GM23338 (cell line): ENCODE measurements around the gene TIMM44.

Experiments used
- CREB1 ChIP-seq: fragments of 250-450 bp; sonication (Bioruptor Pico); IDR thresholded peaks from 2 replicates; pipeline ENCODE4 v1.5.0; 2020; ENCODE audit warnings: low read depth, mild to moderate bottlenecking, moderate library complexity
- EZH2 ChIP-seq: fragments of 200-600 bp; sonication (generic); IDR thresholded peaks from one replicate; pipeline ENCODE4 v1.8.0; 2017; ENCODE audit warnings: antibody characterized with exemption, mild to moderate bottlenecking, low read depth; ENCODE audit not compliant: unreplicated experiment
- EZH2phosphoT487 ChIP-seq: fragments of 200-600 bp; sonication (generic); IDR thresholded peaks from one replicate; pipeline ENCODE4 v1.8.1; 2018; ENCODE audit warnings: antibody characterized with exemption; ENCODE audit not compliant: unreplicated experiment
- JUNB ChIP-seq: IDR thresholded peaks from one replicate; pipeline ENCODE4 v1.6.1; 2016; ENCODE audit warnings: antibody characterized with exemption; ENCODE audit not compliant: unreplicated experiment
- NANOG ChIP-seq: IDR thresholded peaks from 2 replicates; pipeline ENCODE4 v1.6.1; 2016; ENCODE audit warnings: antibody characterized with exemption, borderline replicate concordance
- POLR2AphosphoS5 ChIP-seq: IDR thresholded peaks from 2 replicates; pipeline ENCODE4 v1.6.1; 2016; ENCODE audit warnings: antibody characterized with exemption, low read depth
- STAT1 ChIP-seq: IDR thresholded peaks from one replicate; pipeline ENCODE4 v1.6.1; 2016; ENCODE audit warnings: antibody characterized with exemption; ENCODE audit not compliant: unreplicated experiment
- ZNF114 ChIP-seq: fragments of 250-450 bp; sonication (Bioruptor Pico); IDR thresholded peaks from 2 replicates; pipeline ENCODE4 v1.5.0; 2020; ENCODE audit warnings: mild to moderate bottlenecking, moderate library complexity
- ZNF331 ChIP-seq: fragments of 250-450 bp; sonication (Bioruptor Pico); IDR thresholded peaks from 2 replicates; pipeline ENCODE4 v1.5.0; 2020; ENCODE audit warnings: low read depth, mild to moderate bottlenecking, moderate library complexity
- TF ChIP-seq, protein P1 (sequence below), 2 experiments: fragments of 200-600 bp in 1 of 2; sonication (generic) in 1 of 2; conservative IDR thresholded peaks; 2 replicates each; pipeline versions ENCODE4 v1.5.1 to v1.6.1; 2016 to 2017; ENCODE audit warnings: antibody characterized with exemption in 2 of 2, low read depth in 2 of 2, mild to moderate bottlenecking in 2 of 2, moderate library complexity in 1 of 2
- TF ChIP-seq, protein P2 (sequence below): IDR thresholded peaks from 2 replicates; pipeline ENCODE4 v1.6.1; 2016; ENCODE audit warnings: antibody characterized with exemption
- TF ChIP-seq, protein P3 (sequence below): IDR thresholded peaks from one replicate; pipeline ENCODE4 v1.6.1; 2018; ENCODE audit warnings: antibody characterized with exemption; ENCODE audit not compliant: unreplicated experiment
- TF ChIP-seq, protein P4 (sequence below): fragments of 250-450 bp; sonication (Bioruptor Pico); IDR thresholded peaks from 2 replicates; pipeline ENCODE4 v1.5.0; 2020; ENCODE audit warnings: mild to moderate bottlenecking, moderate library complexity

DNA sequence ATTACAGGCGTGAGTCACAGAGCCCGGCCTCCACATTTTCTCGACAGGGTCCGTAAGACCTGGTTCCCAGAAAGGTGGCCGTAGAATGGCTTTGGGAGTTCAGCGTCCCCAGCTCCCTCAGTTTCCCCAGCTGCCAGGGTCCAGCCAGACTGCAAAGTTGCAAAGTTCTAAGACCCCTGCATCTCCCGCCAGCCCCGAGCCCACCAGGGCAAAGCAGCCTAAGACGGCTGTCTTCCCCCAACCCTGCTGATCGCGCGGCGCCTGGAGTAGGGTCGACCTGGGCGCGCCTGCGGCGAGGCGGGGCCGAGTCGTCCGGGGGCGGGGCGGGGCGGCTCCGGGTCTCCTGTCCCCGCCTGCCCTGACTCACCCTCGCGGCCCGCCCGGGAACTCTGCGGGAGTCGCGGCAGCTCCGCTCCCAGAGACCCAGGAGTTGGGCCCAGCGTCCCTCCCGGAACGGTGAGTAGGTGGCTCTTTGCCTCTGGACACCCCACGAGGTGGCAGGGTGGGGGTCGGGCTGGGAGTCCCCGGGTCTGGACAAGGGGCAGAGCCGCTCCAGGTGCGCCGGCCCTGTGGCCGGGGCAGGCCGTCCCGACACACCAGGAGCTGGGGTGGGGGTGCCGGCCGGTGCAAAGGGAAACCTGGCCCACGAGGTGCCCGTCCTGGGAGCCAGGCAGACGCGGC, 55.2 kb downstream of the TIMM44 start, which contains the start of gene LRRC8E:
- TF ChIP-seq EZH2 = no peak
- TF ChIP-seq, protein P1, sequence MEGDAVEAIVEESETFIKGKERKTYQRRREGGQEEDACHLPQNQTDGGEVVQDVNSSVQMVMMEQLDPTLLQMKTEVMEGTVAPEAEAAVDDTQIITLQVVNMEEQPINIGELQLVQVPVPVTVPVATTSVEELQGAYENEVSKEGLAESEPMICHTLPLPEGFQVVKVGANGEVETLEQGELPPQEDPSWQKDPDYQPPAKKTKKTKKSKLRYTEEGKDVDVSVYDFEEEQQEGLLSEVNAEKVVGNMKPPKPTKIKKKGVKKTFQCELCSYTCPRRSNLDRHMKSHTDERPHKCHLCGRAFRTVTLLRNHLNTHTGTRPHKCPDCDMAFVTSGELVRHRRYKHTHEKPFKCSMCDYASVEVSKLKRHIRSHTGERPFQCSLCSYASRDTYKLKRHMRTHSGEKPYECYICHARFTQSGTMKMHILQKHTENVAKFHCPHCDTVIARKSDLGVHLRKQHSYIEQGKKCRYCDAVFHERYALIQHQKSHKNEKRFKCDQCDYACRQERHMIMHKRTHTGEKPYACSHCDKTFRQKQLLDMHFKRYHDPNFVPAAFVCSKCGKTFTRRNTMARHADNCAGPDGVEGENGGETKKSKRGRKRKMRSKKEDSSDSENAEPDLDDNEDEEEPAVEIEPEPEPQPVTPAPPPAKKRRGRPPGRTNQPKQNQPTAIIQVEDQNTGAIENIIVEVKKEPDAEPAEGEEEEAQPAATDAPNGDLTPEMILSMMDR (conservative IDR thresholded peaks at IDR 0.05; ENCODE audit: low read depth in 2 of 2) = no peak
- TF ChIP-seq ZNF331 (CRISPR knock-in tag) = no peak
- TF ChIP-seq EZH2phosphoT487 = no peak
- peak; percentile 67 for TF ChIP-seq POLR2AphosphoS5
- TF ChIP-seq JUNB = no peak
- TF ChIP-seq, protein P2, sequence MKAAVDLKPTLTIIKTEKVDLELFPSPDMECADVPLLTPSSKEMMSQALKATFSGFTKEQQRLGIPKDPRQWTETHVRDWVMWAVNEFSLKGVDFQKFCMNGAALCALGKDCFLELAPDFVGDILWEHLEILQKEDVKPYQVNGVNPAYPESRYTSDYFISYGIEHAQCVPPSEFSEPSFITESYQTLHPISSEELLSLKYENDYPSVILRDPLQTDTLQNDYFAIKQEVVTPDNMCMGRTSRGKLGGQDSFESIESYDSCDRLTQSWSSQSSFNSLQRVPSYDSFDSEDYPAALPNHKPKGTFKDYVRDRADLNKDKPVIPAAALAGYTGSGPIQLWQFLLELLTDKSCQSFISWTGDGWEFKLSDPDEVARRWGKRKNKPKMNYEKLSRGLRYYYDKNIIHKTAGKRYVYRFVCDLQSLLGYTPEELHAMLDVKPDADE = no peak
- TF ChIP-seq NANOG = no peak
- TF ChIP-seq, protein P3, sequence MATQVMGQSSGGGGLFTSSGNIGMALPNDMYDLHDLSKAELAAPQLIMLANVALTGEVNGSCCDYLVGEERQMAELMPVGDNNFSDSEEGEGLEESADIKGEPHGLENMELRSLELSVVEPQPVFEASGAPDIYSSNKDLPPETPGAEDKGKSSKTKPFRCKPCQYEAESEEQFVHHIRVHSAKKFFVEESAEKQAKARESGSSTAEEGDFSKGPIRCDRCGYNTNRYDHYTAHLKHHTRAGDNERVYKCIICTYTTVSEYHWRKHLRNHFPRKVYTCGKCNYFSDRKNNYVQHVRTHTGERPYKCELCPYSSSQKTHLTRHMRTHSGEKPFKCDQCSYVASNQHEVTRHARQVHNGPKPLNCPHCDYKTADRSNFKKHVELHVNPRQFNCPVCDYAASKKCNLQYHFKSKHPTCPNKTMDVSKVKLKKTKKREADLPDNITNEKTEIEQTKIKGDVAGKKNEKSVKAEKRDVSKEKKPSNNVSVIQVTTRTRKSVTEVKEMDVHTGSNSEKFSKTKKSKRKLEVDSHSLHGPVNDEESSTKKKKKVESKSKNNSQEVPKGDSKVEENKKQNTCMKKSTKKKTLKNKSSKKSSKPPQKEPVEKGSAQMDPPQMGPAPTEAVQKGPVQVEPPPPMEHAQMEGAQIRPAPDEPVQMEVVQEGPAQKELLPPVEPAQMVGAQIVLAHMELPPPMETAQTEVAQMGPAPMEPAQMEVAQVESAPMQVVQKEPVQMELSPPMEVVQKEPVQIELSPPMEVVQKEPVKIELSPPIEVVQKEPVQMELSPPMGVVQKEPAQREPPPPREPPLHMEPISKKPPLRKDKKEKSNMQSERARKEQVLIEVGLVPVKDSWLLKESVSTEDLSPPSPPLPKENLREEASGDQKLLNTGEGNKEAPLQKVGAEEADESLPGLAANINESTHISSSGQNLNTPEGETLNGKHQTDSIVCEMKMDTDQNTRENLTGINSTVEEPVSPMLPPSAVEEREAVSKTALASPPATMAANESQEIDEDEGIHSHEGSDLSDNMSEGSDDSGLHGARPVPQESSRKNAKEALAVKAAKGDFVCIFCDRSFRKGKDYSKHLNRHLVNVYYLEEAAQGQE = no peak
- no peak for TF ChIP-seq CREB1 (CRISPR knock-in tag)
- TF ChIP-seq STAT1 = no peak
- TF ChIP-seq ZNF114 = no peak
- TF ChIP-seq, protein P4, sequence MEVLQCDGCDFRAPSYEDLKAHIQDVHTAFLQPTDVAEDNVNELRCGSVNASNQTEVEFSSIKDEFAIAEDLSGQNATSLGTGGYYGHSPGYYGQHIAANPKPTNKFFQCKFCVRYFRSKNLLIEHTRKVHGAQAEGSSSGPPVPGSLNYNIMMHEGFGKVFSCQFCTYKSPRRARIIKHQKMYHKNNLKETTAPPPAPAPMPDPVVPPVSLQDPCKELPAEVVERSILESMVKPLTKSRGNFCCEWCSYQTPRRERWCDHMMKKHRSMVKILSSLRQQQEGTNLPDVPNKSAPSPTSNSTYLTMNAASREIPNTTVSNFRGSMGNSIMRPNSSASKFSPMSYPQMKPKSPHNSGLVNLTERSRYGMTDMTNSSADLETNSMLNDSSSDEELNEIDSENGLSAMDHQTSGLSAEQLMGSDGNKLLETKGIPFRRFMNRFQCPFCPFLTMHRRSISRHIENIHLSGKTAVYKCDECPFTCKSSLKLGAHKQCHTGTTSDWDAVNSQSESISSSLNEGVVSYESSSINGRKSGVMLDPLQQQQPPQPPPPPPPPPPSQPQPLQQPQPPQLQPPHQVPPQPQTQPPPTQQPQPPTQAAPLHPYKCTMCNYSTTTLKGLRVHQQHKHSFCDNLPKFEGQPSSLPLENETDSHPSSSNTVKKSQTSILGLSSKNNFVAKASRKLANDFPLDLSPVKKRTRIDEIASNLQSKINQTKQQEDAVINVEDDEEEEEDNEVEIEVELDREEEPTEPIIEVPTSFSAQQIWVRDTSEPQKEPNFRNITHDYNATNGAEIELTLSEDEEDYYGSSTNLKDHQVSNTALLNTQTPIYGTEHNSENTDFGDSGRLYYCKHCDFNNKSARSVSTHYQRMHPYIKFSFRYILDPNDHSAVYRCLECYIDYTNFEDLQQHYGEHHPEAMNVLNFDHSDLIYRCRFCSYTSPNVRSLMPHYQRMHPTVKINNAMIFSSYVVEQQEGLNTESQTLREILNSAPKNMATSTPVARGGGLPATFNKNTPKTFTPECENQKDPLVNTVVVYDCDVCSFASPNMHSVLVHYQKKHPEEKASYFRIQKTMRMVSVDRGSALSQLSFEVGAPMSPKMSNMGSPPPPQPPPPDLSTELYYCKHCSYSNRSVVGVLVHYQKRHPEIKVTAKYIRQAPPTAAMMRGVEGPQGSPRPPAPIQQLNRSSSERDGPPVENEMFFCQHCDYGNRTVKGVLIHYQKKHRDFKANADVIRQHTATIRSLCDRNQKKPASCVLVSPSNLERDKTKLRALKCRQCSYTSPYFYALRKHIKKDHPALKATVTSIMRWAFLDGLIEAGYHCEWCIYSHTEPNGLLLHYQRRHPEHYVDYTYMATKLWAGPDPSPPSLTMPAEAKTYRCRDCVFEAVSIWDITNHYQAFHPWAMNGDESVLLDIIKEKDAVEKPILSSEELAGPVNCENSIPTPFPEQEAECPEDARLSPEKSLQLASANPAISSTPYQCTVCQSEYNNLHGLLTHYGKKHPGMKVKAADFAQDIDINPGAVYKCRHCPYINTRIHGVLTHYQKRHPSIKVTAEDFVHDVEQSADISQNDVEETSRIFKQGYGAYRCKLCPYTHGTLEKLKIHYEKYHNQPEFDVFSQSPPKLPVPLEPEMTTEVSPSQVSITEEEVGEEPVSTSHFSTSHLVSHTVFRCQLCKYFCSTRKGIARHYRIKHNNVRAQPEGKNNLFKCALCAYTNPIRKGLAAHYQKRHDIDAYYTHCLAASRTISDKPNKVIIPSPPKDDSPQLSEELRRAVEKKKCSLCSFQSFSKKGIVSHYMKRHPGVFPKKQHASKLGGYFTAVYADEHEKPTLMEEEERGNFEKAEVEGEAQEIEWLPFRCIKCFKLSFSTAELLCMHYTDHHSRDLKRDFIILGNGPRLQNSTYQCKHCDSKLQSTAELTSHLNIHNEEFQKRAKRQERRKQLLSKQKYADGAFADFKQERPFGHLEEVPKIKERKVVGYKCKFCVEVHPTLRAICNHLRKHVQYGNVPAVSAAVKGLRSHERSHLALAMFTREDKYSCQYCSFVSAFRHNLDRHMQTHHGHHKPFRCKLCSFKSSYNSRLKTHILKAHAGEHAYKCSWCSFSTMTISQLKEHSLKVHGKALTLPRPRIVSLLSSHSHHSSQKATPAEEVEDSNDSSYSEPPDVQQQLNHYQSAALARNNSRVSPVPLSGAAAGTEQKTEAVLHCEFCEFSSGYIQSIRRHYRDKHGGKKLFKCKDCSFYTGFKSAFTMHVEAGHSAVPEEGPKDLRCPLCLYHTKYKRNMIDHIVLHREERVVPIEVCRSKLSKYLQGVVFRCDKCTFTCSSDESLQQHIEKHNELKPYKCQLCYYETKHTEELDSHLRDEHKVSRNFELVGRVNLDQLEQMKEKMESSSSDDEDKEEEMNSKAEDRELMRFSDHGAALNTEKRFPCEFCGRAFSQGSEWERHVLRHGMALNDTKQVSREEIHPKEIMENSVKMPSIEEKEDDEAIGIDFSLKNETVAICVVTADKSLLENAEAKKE (CRISPR knock-in tag) = no peak
